ENCODE data around the gene CAPG. TPM values are rescaled to one million over a fixed set of nuclear protein-coding genes. Genes with fewer than 3 reads are reported as not detected.

CAPG gene
- total and polyA plus RNA-seq, 10 of the 15 experiments (the other 5 are each of a cell fraction or from before 2014, with no cell fraction given) = 26.3 to 192 (median 100) TPM

GRCh38 chr2:85447222-85447585 is 37.0 kb upstream of the CAPG start:
- Histone ChIP-seq H3K4me2 (ENCODE audit: control insufficient read depth, insufficient read depth) (no peak overlapping the region), H3K79me2 (ENCODE audit: control insufficient read depth, insufficient read depth, low read length) (no peaks in the 10 kb centered on the region), H2AFZ (ENCODE audit: control insufficient read depth, low read depth, low read length) (no peak overlapping the region), H3K27me3 (replicated peaks in 1 of 2; ENCODE audit: control insufficient read depth in 2 of 2, insufficient read depth in 2 of 2, low read length in 1 of 2) (no peaks in the 10 kb centered on the region), H3K36me3 (ENCODE audit: control insufficient read depth in 2 of 2, insufficient read depth in 2 of 2, low read length in 1 of 2) (no peaks in the 10 kb centered on the region), H3K9ac (ENCODE audit: control insufficient read depth, insufficient read depth, low read length) (no peak overlapping the region), H3K4me1 (ENCODE audit: control insufficient read depth, insufficient read depth, low read length) (no peaks in the 10 kb centered on the region), H4K20me1 (ENCODE audit: control insufficient read depth, insufficient read depth) (no peaks in the 10 kb centered on the region), H3K9me3 (replicated peaks; ENCODE audit: control insufficient read depth, insufficient read depth, low read length) (no peaks in the 10 kb centered on the region), H3K27ac (ENCODE audit: control insufficient read depth, insufficient read depth) (no peak overlapping the region), H3K4me3 (no peak overlapping the region)
- DNase-seq (ENCODE audit: low read depth, low spot score) (no peak), FAIRE-seq (no peak), ATAC-seq (no peak)
- BruUV-seq (replicated peaks) = no TSS peak
- in situ Hi-C loops (cut with MboI) = no loop called here
- WGBS (ENCODE audit: insufficient coverage, insufficient replicate concordance, low lambda C conversion rate, missing lambda C conversion rate) = 60% methylated on average over 8 of the region's 8 CpGs
- ChIA-PET SMC1A (ENCODE audit: uncharacterized antibody, unreplicated experiment) (no interaction called here), RAD21 (ENCODE audit: unreplicated experiment) (interaction anchor here (0.7 kb wide), 1 partner anchor 316 kb away, joined by 5 read pairs; no protein-coding TSS in a partner anchor), CTCF (no interaction called here), POLR2A (interaction anchor here (0.6 to 1.0 kb wide), 2 partner anchors 9 to 195 kb away, joined by 3 to 6 read pairs; no protein-coding TSS in a partner anchor)
- TF ChIP-seq LARP7 (IDR thresholded peaks at IDR 0.05) (no peak), ZNF384 (IDR thresholded peaks at IDR 0.05; ENCODE audit: borderline replicate concordance, low read depth, low read length) (no peak), TARDBP (IDR thresholded peaks at IDR 0.05; ENCODE audit: borderline replicate concordance) (no peak)
- intact Hi-C loops (cut with micrococcal nuclease; ENCODE audit: unreplicated experiment) = no loop called here

GRCh38 chr2:85446296-85447221 is 36.4 kb upstream of the CAPG start:
- no TSS peak for BruUV-seq (replicated peaks)
- no peaks in the 10 kb centered on the region for H3K4me1 ChIP-seq (ENCODE audit: control insufficient read depth, insufficient read depth, low read length)
- DNase-seq (ENCODE audit: low read depth, low spot score) = no peak
- no peaks in the 10 kb centered on the region for H3K27me3 ChIP-seq (replicated peaks in 1 of 2; ENCODE audit: control insufficient read depth in 2 of 2, insufficient read depth in 2 of 2, low read length in 1 of 2)
- ChIA-PET SMC1A (ENCODE audit: uncharacterized antibody, unreplicated experiment) (no interaction called here), CTCF (interaction anchor here (1.1 kb wide), 1 partner anchor 107 kb away, joined by 3 read pairs; no protein-coding TSS in a partner anchor), POLR2A (interaction anchor here (1.0 kb wide), 1 partner anchor 9 kb away, joined by 6 read pairs; no protein-coding TSS in a partner anchor), RAD21 (ENCODE audit: unreplicated experiment) (no interaction called here)
- 45% methylated on average over 14 of the region's 14 CpGs for WGBS (ENCODE audit: insufficient coverage, insufficient replicate concordance, low lambda C conversion rate, missing lambda C conversion rate)
- no peak overlapping the region for H3K4me3 ChIP-seq
- no peak overlapping the region for H3K4me2 ChIP-seq (ENCODE audit: control insufficient read depth, insufficient read depth)
- no peak for FAIRE-seq
- no peaks in the 10 kb centered on the region for H4K20me1 ChIP-seq (ENCODE audit: control insufficient read depth, insufficient read depth)
- H3K9ac ChIP-seq (ENCODE audit: control insufficient read depth, insufficient read depth, low read length) = no peak overlapping the region
- in situ Hi-C loops (cut with MboI) = no loop called here
- ATAC-seq = no peak; the same call in 2 of the 3 replicates
- H2AFZ ChIP-seq (ENCODE audit: control insufficient read depth, low read depth, low read length) = no peak overlapping the region
- no peak overlapping the region for H3K27ac ChIP-seq (ENCODE audit: control insufficient read depth, insufficient read depth)
- intact Hi-C loops (cut with micrococcal nuclease; ENCODE audit: unreplicated experiment) = no loop called here
- no peaks in the 10 kb centered on the region for H3K36me3 ChIP-seq (ENCODE audit: control insufficient read depth in 2 of 2, insufficient read depth in 2 of 2, low read length in 1 of 2)
- H3K79me2 ChIP-seq (ENCODE audit: control insufficient read depth, insufficient read depth, low read length) = no peaks in the 10 kb centered on the region
- H3K9me3 ChIP-seq (replicated peaks; ENCODE audit: control insufficient read depth, insufficient read depth, low read length) = no peaks in the 10 kb centered on the region
- TF ChIP-seq STAT3 (IDR thresholded peaks at IDR 0.05; ENCODE audit: low read depth, low read length) = no peak
- TF ChIP-seq MAX (IDR thresholded peaks at IDR 0.05; ENCODE audit: low read depth, low read length) = no peak
- TF ChIP-seq USF2 (IDR thresholded peaks at IDR 0.05; ENCODE audit: borderline replicate concordance, low read depth, low read length) = no peak
- TF ChIP-seq KLF5 (IDR thresholded peaks at IDR 0.05; ENCODE audit: partially characterized antibody) = no peak
- TF ChIP-seq CUX1 (IDR thresholded peaks at IDR 0.05; ENCODE audit: insufficient replicate concordance, low read depth, low read length) = no peak
- no peak for TF ChIP-seq MYB (IDR thresholded peaks at IDR 0.05; ENCODE audit: borderline replicate concordance, low read depth, low read length)
- no peak for TF ChIP-seq CHD1 (IDR thresholded peaks at IDR 0.05; ENCODE audit: low read depth, low read length)
